H9 (cell line): Measurements from ENCODE around the gene KHNYN. TPM values are rescaled to one million over a fixed set of nuclear protein-coding genes. Genes with fewer than 3 reads are reported as not detected.

ENCODE experiments used
- DNase-seq: peaks from one replicate; pipeline ENCODE4 v3.0.0-alpha.2; 2017
- H2AFZ ChIP-seq: one replicate; pipeline ENCODE4 v1.6.1; 2013; ENCODE audit warnings: mild to moderate bottlenecking, low read length, control low read depth, moderate library complexity
- H2AK5ac ChIP-seq: 2 replicates; pipeline ENCODE4 v1.6.1; 2013; ENCODE audit warnings: low read length, control low read depth, mixed read lengths; ENCODE audit not compliant: insufficient read length
- H2BK120ac ChIP-seq: one replicate; pipeline ENCODE4 v1.6.1; 2013; ENCODE audit warnings: low read depth, mild to moderate bottlenecking, low read length, control low read depth, inconsistent platforms; ENCODE audit not compliant: poor library complexity, severe bottlenecking
- H2BK12ac ChIP-seq: 2 replicates; pipeline ENCODE4 v1.6.1; 2013; ENCODE audit warnings: low read length, control low read depth, mixed read lengths, low read depth; ENCODE audit not compliant: insufficient read length
- H2BK15ac ChIP-seq: 2 replicates; pipeline ENCODE4 v1.6.1; 2013; ENCODE audit warnings: low read depth, low read length, control low read depth
- H2BK20ac ChIP-seq: one replicate; pipeline ENCODE4 v1.6.1; 2013; ENCODE audit warnings: low read depth, mild to moderate bottlenecking, low read length, control low read depth, inconsistent platforms; ENCODE audit not compliant: poor library complexity, severe bottlenecking
- H2BK5ac ChIP-seq: 2 replicates; pipeline ENCODE4 v1.6.1; 2013; ENCODE audit warnings: low read length, control low read depth, mixed read lengths; ENCODE audit not compliant: insufficient read length
- H3K14ac ChIP-seq: 2 replicates; pipeline ENCODE4 v1.6.1; 2013; ENCODE audit warnings: low read length, control low read depth; ENCODE audit not compliant: insufficient read depth
- H3K18ac ChIP-seq: 2 replicates; pipeline ENCODE4 v1.6.1; 2013; ENCODE audit warnings: low read depth, mild to moderate bottlenecking, mixed read lengths, low read length, control low read depth; ENCODE audit not compliant: insufficient read length
- H3K23ac ChIP-seq: 2 replicates; pipeline ENCODE4 v1.6.1; 2013; ENCODE audit warnings: low read length, control low read depth, mixed read lengths, low read depth; ENCODE audit not compliant: insufficient read length
- H3K23me2 ChIP-seq: 2 replicates; pipeline ENCODE4 v1.6.1; 2013; ENCODE audit warnings: low read depth, mild to moderate bottlenecking, mixed read lengths, low read length, control low read depth; ENCODE audit not compliant: insufficient read length, poor library complexity, severe bottlenecking
- H3K27ac ChIP-seq: 2 replicates; pipeline ENCODE4 v1.5.1; 2013; ENCODE audit warnings: low read length, control low read depth, mixed read lengths, low read depth; ENCODE audit not compliant: insufficient read length
- H3K27me3 ChIP-seq: 2 replicates; pipeline ENCODE4 v1.6.1; 2013; ENCODE audit warnings: low read length, control low read depth, inconsistent platforms; ENCODE audit not compliant: insufficient read depth
- H3K4ac ChIP-seq: 2 replicates; pipeline ENCODE4 v1.6.1; 2013; ENCODE audit warnings: low read depth, mild to moderate bottlenecking, control low read depth, inconsistent platforms, low read length, moderate library complexity
- H3K4me1 ChIP-seq: 2 replicates; pipeline ENCODE4 v1.6.1; 2013; ENCODE audit warnings: low read length, control low read depth, inconsistent platforms; ENCODE audit not compliant: insufficient read depth
- H3K4me2 ChIP-seq: 2 replicates; pipeline ENCODE4 v1.6.1; 2013; ENCODE audit warnings: low read length, control low read depth, mixed read lengths; ENCODE audit not compliant: insufficient read length, insufficient read depth
- H3K56ac ChIP-seq: 2 replicates; pipeline ENCODE4 v1.6.1; 2013; ENCODE audit warnings: low read depth, mild to moderate bottlenecking, mixed read lengths, low read length, control low read depth; ENCODE audit not compliant: insufficient read length
- H3K79me1 ChIP-seq: 2 replicates; pipeline ENCODE4 v1.6.1; 2013; ENCODE audit warnings: low read depth, mild to moderate bottlenecking, moderate library complexity, low read length, control low read depth, inconsistent platforms; ENCODE audit not compliant: insufficient read depth, poor library complexity, severe bottlenecking
- H3K79me2 ChIP-seq: 2 replicates; pipeline ENCODE4 v1.6.1; 2013; ENCODE audit warnings: low read length, control low read depth, inconsistent platforms; ENCODE audit not compliant: insufficient read depth
- H3K9ac ChIP-seq: 2 replicates; pipeline ENCODE4 v1.6.1; 2013; ENCODE audit warnings: low read length, control low read depth, mixed read lengths; ENCODE audit not compliant: insufficient read length; ENCODE audit errors: extremely low read depth
- H3K9me3 ChIP-seq: one replicate; pipeline ENCODE4 v1.6.1; 2013; ENCODE audit warnings: low read depth, low read length, inconsistent platforms; ENCODE audit not compliant: control insufficient read depth
- H3T11ph ChIP-seq: one replicate; pipeline ENCODE4 v1.6.1; 2013; ENCODE audit warnings: mild to moderate bottlenecking, low read length, control low read depth, inconsistent platforms
- H4K20me1 ChIP-seq: one replicate; pipeline ENCODE4 v1.6.1; 2013; ENCODE audit not compliant: control insufficient read depth, insufficient read length, insufficient read depth
- H4K5ac ChIP-seq: 2 replicates; pipeline ENCODE4 v1.6.1; 2013; ENCODE audit warnings: low read depth, mild to moderate bottlenecking, mixed read lengths, low read length, control low read depth; ENCODE audit not compliant: insufficient read length
- H4K8ac ChIP-seq: replicated peaks from 2 replicates; pipeline ENCODE4 v1.6.1; 2013; ENCODE audit warnings: low read length, control low read depth, mixed read lengths, low read depth; ENCODE audit not compliant: insufficient read length
- H4K91ac ChIP-seq: 2 replicates; pipeline ENCODE4 v1.6.1; 2013; ENCODE audit warnings: low read depth, mild to moderate bottlenecking, moderate library complexity, mixed read lengths, low read length, control low read depth; ENCODE audit not compliant: insufficient read length
- H3K27ac Mint-ChIP-seq, 3 experiments: 2 replicates in 2 of 3; 3 replicates in 1 of 3; pipeline ENCODE4 v1.8.0; 2020 to 2021; ENCODE audit warnings: mixed read lengths in 3 of 3, mild to moderate bottlenecking in 1 of 3, moderate library complexity in 1 of 3
- H3K27me3 Mint-ChIP-seq: 2 replicates; pipeline ENCODE4 v1.8.0; 2021; ENCODE audit warnings: low read depth, mild to moderate bottlenecking, moderate library complexity, mixed read lengths
- H3K36me3 Mint-ChIP-seq, 3 experiments: 2 replicates in 2 of 3; 3 replicates in 1 of 3; pipeline ENCODE4 v1.8.0; 2020 to 2021; ENCODE audit warnings: low read depth in 3 of 3, mixed read lengths in 3 of 3; ENCODE audit not compliant: insufficient read depth in 1 of 3
- H3K4me1 Mint-ChIP-seq, 2 experiments: 2 replicates each; pipeline ENCODE4 v1.8.0; 2020; ENCODE audit warnings: mixed read lengths in 2 of 2
- H3K4me3 Mint-ChIP-seq, 2 experiments: 2 replicates in 1 of 2; 3 replicates in 1 of 2; pipeline ENCODE4 v1.8.0; 2020 to 2021; ENCODE audit warnings: mild to moderate bottlenecking in 2 of 2, mixed read lengths in 2 of 2, moderate library complexity in 1 of 2
- H3K9me3 Mint-ChIP-seq, 2 experiments: 2 replicates in 1 of 2; 3 replicates in 1 of 2; pipeline ENCODE4 v1.8.0; 2020; ENCODE audit warnings: mild to moderate bottlenecking in 2 of 2, mixed read lengths in 2 of 2, moderate library complexity in 1 of 2
- WGBS: extraction: QIAGEN DNeasy Blood & Tissue Kit; methylation state at CpG from one replicate; pipeline ENCODE4 v1.1.7; 2013; ENCODE audit warnings: missing lambda C conversion rate, low lambda C conversion rate, mixed read lengths; ENCODE audit not compliant: insufficient read length; ENCODE audit errors: extremely low coverage; 5-methylcytosine and 5-hydroxymethylcytosine counted together
- total RNA-seq: library from RNA; stranded (reverse); gene quantifications from 2 replicates; pipeline ENCODE4 v1.2.1, GENCODE V29; 2021
- TF ChIP-seq, protein P1 (sequence below): fragments of 200-600 bp; sonication (generic); conservative IDR thresholded peaks from 3 replicates; pipeline ENCODE4 v1.8.0; 2021; ENCODE audit warnings: antibody characterized with exemption, mild to moderate bottlenecking

KHNYN gene
- total RNA-seq, 1 experiment from 2014 or later: 30.0 TPM

DNA sequence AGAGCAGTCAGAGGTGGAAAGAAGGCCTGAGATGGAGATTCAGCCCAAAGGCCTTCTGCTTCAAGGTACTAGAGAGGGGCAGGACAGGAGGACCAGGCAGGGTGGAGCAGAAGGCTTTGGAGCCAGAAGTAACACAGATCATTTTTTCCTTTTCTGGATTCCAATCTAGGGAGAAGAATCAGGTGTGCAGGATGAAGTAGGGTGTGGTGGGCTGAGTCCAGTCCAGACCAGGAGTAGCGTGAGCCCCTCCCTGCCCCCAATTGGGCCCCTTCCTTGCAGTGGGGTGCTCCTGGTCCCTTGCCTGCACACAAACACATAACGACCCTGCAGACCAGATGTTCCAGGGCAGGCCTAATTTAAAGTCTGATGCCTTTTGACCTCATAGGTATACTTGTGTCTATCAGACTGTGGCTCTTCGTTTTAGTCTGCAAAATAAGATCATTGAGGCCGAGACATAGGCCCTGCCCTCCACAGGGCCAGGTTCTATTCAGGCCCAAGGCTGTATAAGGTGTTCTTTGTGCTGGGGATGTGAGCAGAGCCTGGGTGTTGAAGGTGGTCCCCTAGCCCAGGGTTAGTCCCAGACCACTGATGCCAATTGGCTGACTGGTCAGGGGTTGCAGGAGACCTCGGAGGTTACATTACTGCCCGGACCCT is 32.0 kb upstream of the KHNYN start:
- H2BK12ac ChIP-seq: no peak overlapping the region
- H2AK5ac ChIP-seq: no peak overlapping the region
- no peak overlapping the region for H4K91ac ChIP-seq
- no peaks in the 10 kb centered on the region; the same call in 1 of the 2 replicates for H3K4me1 ChIP-seq
- no peaks in the 10 kb centered on the region for H3K9me3 ChIP-seq
- no peak overlapping the region for H3K9ac ChIP-seq
- no peaks in the 10 kb centered on the region for H3K36me3 Mint-ChIP-seq
- H3K4me1 Mint-ChIP-seq: peaks cover 39 to 45% of the 10 kb centered on the region in 2 experiments
- H3K27me3 ChIP-seq: no peaks in the 10 kb centered on the region
- H4K8ac ChIP-seq: no peak overlapping the region
- H3K4ac ChIP-seq: no peak overlapping the region
- no peak for DNase-seq
- H3K79me1 ChIP-seq: no peaks in the 10 kb centered on the region
- peak overlapping the region; percentile 65 for H3K4me2 ChIP-seq
- no peak overlapping the region for H3K23ac ChIP-seq
- H3K27ac ChIP-seq: no peak overlapping the region
- H2BK15ac ChIP-seq: no peak overlapping the region
- H2BK5ac ChIP-seq: no peak overlapping the region
- H3K18ac ChIP-seq: no peak overlapping the region
- H4K5ac ChIP-seq: no peak overlapping the region
- TF ChIP-seq, protein P1, sequence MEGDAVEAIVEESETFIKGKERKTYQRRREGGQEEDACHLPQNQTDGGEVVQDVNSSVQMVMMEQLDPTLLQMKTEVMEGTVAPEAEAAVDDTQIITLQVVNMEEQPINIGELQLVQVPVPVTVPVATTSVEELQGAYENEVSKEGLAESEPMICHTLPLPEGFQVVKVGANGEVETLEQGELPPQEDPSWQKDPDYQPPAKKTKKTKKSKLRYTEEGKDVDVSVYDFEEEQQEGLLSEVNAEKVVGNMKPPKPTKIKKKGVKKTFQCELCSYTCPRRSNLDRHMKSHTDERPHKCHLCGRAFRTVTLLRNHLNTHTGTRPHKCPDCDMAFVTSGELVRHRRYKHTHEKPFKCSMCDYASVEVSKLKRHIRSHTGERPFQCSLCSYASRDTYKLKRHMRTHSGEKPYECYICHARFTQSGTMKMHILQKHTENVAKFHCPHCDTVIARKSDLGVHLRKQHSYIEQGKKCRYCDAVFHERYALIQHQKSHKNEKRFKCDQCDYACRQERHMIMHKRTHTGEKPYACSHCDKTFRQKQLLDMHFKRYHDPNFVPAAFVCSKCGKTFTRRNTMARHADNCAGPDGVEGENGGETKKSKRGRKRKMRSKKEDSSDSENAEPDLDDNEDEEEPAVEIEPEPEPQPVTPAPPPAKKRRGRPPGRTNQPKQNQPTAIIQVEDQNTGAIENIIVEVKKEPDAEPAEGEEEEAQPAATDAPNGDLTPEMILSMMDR: no peak
- no peak overlapping the region for H2AFZ ChIP-seq
- no peak overlapping the region for H2BK120ac ChIP-seq
- no peak overlapping the region for H3K14ac ChIP-seq
- peaks cover 17% of the 10 kb centered on the region for H3K27me3 Mint-ChIP-seq
- no peaks in the 10 kb centered on the region for H3K79me2 ChIP-seq
- H3K56ac ChIP-seq: no peak overlapping the region
- H3K23me2 ChIP-seq: peaks cover 5% of the 10 kb centered on the region
- no peak overlapping the region for H3T11ph ChIP-seq
- H3K9me3 Mint-ChIP-seq: no peaks in the 10 kb centered on the region
- WGBS: no CpG with 5 or more reads among the region's 6 CpGs
- no peak overlapping the region for H3K27ac Mint-ChIP-seq
- peak overlapping the region; percentile 30 to 79; a peak in 3 of 5 replicates for H3K4me3 Mint-ChIP-seq
- H2BK20ac ChIP-seq: no peak overlapping the region
- no peaks in the 10 kb centered on the region for H4K20me1 ChIP-seq
